ENCODE results near the gene XXYLT1. TPM values are rescaled to one million over a fixed set of nuclear protein-coding genes. Genes with fewer than 3 reads are reported as not detected.

The XXYLT1 gene
- total and polyA plus RNA-seq, 9 of the 15 experiments (the other 6 are each of a cell fraction or from before 2014, with no cell fraction given): 1.9 to 18.9 (median 15.0) TPM

GRCh38 chr3:195224980-195225580 lies 45.9 kb downstream of the XXYLT1 start (continued):
- TF ChIP-seq RBM17 (IDR thresholded peaks at IDR 0.05; ENCODE audit: borderline replicate concordance, low read depth, low read length): no peak
- no peak for TF ChIP-seq HSF4 (CRISPR knock-in tag; IDR thresholded peaks at IDR 0.05; ENCODE audit: borderline replicate concordance)
- no peak for TF ChIP-seq GATAD2A (IDR thresholded peaks at IDR 0.05)
- no peak for TF ChIP-seq ILK (tag; IDR thresholded peaks at IDR 0.05; ENCODE audit: borderline replicate concordance, low read depth)
- no peak for TF ChIP-seq ARHGAP35 (IDR thresholded peaks at IDR 0.05; ENCODE audit: partially characterized antibody)
- TF ChIP-seq RFX7 (CRISPR knock-in tag; IDR thresholded peaks at IDR 0.05): no peak
- TF ChIP-seq ZBTB8A (IDR thresholded peaks at IDR 0.05; ENCODE audit: partially characterized antibody): no peak
- no peak for TF ChIP-seq NFYB (IDR thresholded peaks at IDR 0.05; ENCODE audit: extremely low read depth, insufficient read length)
- TF ChIP-seq BDP1 (IDR thresholded peaks at IDR 0.05; ENCODE audit: insufficient read depth, insufficient read length): no peak
- no peak for TF ChIP-seq ZBTB34 (CRISPR knock-in tag; IDR thresholded peaks at IDR 0.05)
- no peak for TF ChIP-seq ZNF140 (CRISPR knock-in tag; IDR thresholded peaks at IDR 0.05)
- no peak for TF ChIP-seq ZNF146 (CRISPR knock-in tag; IDR thresholded peaks at IDR 0.05; ENCODE audit: unreplicated experiment)

Measured in K562 (cell line).